Activated T-helper 17 cell treated with anti-CD3 and anti-CD28 coated beads, Interleukin-2, amount 50 U/mL, for 72 hours (primary cell): ENCODE results near the gene PCSK9. TPM values are rescaled to one million over a fixed set of nuclear protein-coding genes. Genes with fewer than 3 reads are reported as not detected.

Experiments
- ATAC-seq: fragments of 150-1000 bp; cut with Tn5 transposase; replicated peaks from 2 replicates; pipeline ENCODE4 v1.10.0; 2021; ENCODE audit warnings: mild to moderate bottlenecking, moderate library complexity
- H3K27ac Mint-ChIP-seq: one replicate; pipeline ENCODE4 v1.8.0; 2022; ENCODE audit warnings: mixed read lengths
- H3K27me3 Mint-ChIP-seq: one replicate; pipeline ENCODE4 v1.8.0; 2022; ENCODE audit warnings: mixed read lengths
- H3K36me3 Mint-ChIP-seq: one replicate; pipeline ENCODE4 v1.8.0; 2022; ENCODE audit warnings: low read depth, mild to moderate bottlenecking, mixed read lengths
- H3K4me1 Mint-ChIP-seq: one replicate; pipeline ENCODE4 v1.8.0; 2022; ENCODE audit warnings: mixed read lengths
- H3K4me3 Mint-ChIP-seq: one replicate; pipeline ENCODE4 v1.8.0; 2022; ENCODE audit warnings: mild to moderate bottlenecking, mixed read lengths
- H3K9me3 Mint-ChIP-seq: one replicate; pipeline ENCODE4 v1.8.0; 2022; ENCODE audit warnings: mixed read lengths
- total RNA-seq, 2 donors: library from RNA; stranded (reverse); gene quantifications; one replicate each; pipeline ENCODE4 v1.2.3, GENCODE V29; 2022

Gene PCSK9
- total RNA-seq, 2 donors from 2014 or later = not detected

DNA sequence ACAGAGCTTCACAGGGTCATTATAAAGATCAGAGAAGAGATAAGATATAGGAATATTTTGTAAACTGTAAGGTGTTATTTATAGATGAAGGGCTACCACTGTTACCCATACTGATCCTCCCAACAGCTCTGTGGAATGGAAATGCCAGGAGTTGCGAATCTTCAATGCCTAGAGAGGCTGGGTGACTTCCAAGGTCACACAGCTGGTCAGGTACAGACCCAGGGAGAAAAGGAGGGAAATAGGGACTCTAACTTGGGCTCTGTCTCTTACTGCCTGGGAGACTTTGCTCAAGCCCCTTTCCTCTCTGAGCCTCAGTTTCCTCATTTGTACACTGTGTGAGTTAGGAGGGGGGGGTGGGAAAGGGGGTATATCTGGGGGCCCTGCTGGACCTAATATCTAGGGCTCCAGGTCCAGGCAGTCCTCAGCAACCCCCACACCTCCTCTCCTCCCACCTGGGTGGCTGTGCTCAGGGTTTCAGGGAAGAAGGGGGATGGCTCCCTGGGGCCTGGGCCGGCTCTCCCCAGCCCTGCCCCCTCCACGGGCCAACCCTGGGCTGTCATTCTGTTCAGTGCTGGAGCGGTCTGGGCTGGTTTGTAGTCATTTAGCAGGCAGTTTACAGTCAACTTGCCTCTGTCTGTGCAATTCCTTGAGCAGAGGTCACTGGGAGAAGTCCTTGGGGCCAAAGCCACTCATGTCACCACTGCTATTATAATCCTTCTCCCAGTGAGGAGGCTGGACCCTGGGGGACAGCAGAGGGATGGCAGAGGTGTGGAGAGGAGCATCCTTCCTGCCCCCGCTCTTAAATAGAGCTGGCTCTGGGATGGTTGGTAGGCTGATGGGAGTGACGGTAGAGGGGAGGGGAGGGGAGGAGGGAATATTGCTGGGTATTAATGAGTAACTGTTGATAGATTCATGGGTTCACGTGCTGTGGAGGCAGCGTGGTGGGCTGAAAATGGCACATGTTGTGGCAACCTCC lies 39.0 kb upstream of the PCSK9 start:
- no peak for ATAC-seq
- no peak overlapping the region for H3K4me3 Mint-ChIP-seq
- H3K36me3 Mint-ChIP-seq = no peaks in the 10 kb centered on the region
- peaks cover 12% of the 10 kb centered on the region for H3K4me1 Mint-ChIP-seq
- H3K9me3 Mint-ChIP-seq = no peaks in the 10 kb centered on the region
- peaks cover 5% of the 10 kb centered on the region for H3K27me3 Mint-ChIP-seq
- H3K27ac Mint-ChIP-seq = no peak overlapping the region

DNA sequence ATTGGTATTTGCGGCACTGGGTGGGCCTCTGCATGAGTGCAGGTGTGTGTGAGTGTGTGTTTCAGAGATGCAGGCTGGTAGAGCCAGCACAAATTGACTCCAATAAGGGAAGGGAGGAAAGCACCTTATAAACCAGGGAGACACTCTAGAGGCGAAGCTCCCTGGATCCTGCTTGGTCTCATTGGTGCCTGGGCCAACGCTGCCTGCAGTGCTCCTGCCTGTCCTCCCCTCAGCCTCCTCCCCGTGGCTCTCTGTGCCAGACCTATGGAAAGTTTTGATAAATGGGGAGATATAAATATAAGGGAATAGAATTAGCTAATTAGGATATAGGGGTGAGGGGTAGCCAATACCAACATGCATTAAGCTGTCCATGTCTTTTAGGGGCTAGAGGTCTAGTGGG lies 38.0 kb upstream of the PCSK9 start:
- peaks cover 3% of the 10 kb centered on the region for H3K4me1 Mint-ChIP-seq
- H3K27me3 Mint-ChIP-seq = peaks cover 4% of the 10 kb centered on the region
- ATAC-seq = no peak
- no peak overlapping the region for H3K27ac Mint-ChIP-seq
- no peaks in the 10 kb centered on the region for H3K36me3 Mint-ChIP-seq
- H3K4me3 Mint-ChIP-seq = no peak overlapping the region
- H3K9me3 Mint-ChIP-seq = no peaks in the 10 kb centered on the region

DNA sequence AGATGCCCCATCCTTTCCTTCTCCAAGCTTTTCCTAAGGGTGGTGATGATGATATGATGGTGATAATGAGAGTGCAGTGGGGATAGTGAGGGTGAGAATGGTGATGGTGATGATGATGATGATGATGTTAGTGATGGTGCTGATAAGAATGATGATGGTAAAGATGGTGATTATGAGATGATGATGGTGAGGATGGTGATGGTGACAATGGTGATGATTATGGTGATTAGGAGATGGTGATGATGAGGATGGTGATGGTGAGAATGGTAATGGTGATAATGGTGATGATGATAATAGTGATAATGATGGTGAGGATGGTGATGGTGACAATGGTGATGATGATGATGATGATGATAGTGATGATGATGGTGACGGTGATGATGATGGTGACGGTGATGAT lies 36.7 kb upstream of the PCSK9 start:
- H3K27ac Mint-ChIP-seq = no peak overlapping the region
- no peaks in the 10 kb centered on the region for H3K4me1 Mint-ChIP-seq
- no peak overlapping the region for H3K4me3 Mint-ChIP-seq
- no peaks in the 10 kb centered on the region for H3K27me3 Mint-ChIP-seq
- H3K9me3 Mint-ChIP-seq = no peaks in the 10 kb centered on the region
- no peak for ATAC-seq
- no peaks in the 10 kb centered on the region for H3K36me3 Mint-ChIP-seq

DNA sequence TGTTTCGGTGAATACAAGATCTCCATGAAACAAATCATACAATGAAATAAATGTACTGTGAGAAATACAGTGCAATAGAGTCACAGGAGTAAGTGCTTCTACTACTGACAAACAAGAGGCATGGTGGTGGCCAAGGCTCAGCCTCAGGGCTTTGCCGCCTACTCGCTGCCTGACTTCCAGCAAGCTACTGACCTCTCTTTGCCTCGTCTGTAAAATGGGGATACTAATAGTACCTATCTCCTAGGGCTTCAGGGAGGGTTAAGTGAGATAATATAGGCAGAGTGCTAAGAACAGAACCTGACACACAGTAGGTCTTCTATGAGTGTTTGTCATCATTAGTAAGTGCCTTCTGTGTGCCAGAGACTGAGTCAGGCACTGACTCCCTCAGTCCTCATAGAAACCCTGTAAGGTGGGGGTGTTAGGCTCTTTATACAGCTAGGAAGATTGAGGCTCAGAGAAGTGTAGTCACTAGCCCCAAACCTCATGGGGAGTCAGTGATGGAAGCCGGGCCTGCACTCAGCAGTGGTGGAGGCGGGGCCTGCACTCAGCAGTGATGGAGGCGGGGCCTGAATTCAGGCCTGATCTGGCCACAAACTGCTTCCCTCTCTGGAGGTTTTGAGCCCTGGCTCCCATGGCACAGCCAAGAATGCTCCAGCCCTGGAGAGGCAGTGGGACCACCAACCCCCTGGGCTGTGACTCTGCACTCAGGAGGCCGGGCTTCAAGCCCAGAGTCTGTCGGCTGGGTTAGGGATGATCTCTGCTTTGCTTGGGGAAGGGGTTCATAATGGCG lies 33.8 kb upstream of the PCSK9 start:
- Mint-ChIP-seq H3K27me3 (no peaks in the 10 kb centered on the region), H3K4me3 (no peak overlapping the region), H3K36me3 (no peaks in the 10 kb centered on the region), H3K4me1 (no peaks in the 10 kb centered on the region), H3K9me3 (no peaks in the 10 kb centered on the region), H3K27ac (no peak overlapping the region)
- ATAC-seq = peak; percentile 66

DNA sequence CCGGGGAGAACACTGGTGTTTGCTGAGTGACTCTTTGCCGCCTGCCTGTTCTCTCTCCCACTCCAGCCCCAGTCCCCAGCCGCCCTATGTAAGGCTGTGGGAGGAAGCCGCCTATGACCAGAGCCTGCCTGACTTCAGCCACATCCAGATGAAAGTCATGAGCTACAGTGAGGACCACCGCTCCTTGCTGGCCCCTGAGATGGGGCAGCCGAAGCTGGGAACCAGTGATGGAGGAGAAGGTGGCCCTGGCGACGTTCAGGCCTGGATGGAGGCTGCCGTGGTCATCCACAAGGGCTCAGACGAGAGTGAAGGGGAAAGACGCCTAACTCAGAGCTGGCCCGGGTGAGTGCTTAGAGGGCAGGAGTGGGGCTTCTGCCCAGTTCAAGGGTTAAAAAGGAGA lies 32.4 kb upstream of the PCSK9 start:
- H3K4me1 Mint-ChIP-seq = no peaks in the 10 kb centered on the region
- no peak overlapping the region for H3K27ac Mint-ChIP-seq
- no peak for ATAC-seq
- no peak overlapping the region for H3K4me3 Mint-ChIP-seq
- no peaks in the 10 kb centered on the region for H3K27me3 Mint-ChIP-seq
- no peaks in the 10 kb centered on the region for H3K36me3 Mint-ChIP-seq
- H3K9me3 Mint-ChIP-seq = no peaks in the 10 kb centered on the region

DNA sequence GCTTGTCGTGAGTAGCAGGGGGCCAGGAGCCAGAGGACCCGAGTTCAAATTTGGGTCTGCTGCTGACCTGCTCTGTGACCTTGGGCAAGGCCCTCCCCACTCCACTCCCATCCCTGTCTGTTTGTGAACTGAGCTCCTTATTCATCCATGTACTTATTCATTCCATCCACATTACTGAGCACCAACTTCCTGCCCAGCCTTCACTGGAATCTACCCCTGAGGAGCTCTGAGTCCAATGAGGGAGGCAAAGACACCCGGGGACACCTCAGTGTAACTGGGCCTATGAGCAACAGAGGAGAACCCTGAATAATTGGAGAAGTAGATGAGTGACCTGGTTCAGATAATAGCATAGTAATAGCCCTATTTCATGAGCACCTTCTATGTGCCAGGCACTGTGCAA lies 31.7 kb upstream of the PCSK9 start:
- H3K4me1 Mint-ChIP-seq = no peaks in the 10 kb centered on the region
- H3K27me3 Mint-ChIP-seq = no peaks in the 10 kb centered on the region
- no peaks in the 10 kb centered on the region for H3K9me3 Mint-ChIP-seq
- no peak for ATAC-seq
- H3K36me3 Mint-ChIP-seq = no peaks in the 10 kb centered on the region
- no peak overlapping the region for H3K4me3 Mint-ChIP-seq
- H3K27ac Mint-ChIP-seq = no peak overlapping the region

DNA sequence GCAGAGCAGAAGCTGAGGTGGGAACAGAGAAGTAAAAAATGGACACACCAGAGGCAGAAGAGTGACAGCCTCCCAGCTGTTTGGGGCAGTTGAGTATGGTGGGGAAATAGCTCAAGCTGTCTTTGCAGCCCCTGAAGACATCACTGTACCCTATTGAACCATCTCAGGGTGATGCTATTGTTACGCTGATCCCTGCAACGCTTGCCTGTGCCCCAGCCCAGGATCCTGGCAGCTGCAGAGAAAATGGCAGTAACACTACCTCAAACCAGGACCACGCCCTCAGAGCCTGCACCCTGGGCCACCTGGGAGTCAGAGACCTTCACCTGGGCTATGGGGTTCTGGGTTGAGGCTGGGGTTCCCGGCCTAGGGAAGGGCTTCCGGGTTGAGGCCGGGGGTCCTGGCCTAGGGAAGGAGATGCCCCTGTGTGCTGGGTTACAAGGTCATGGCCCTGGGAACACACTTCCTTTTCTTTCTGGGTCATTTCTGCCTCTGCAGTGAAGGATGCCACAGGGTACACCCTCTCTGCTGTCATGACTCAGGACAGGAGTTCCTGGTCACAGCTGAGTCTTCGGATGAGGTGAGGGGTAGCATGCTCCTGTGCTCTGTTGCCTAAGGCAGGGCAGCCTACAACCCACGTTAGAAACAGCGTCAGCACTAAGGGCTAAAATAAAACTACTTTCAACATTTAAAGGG lies 29.0 kb upstream of the PCSK9 start:
- Mint-ChIP-seq H3K4me1 (no peaks in the 10 kb centered on the region), H3K4me3 (no peak overlapping the region), H3K9me3 (no peaks in the 10 kb centered on the region), H3K27me3 (peaks cover 9% of the 10 kb centered on the region), H3K36me3 (no peaks in the 10 kb centered on the region), H3K27ac (no peak overlapping the region)
- peak; percentile 35 for ATAC-seq

DNA sequence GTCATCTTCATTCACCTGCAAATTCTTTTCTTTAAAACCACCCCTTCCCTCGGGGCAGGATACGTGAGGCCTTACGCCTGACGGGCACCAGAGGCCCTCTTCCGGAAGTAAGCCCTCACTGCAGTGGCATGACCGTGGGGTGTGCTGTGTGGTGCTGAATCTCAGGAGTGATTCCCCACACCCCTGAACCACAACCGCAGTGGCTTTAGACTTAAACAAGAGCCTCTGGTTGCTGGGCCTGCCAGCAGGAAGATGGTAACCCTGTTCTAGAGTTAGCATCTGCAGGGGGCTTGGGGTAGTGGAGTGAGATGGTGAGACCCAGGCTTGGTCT lies 28.5 kb upstream of the PCSK9 start:
- no peak overlapping the region for H3K4me3 Mint-ChIP-seq
- H3K27me3 Mint-ChIP-seq = peaks cover 13% of the 10 kb centered on the region

DNA sequence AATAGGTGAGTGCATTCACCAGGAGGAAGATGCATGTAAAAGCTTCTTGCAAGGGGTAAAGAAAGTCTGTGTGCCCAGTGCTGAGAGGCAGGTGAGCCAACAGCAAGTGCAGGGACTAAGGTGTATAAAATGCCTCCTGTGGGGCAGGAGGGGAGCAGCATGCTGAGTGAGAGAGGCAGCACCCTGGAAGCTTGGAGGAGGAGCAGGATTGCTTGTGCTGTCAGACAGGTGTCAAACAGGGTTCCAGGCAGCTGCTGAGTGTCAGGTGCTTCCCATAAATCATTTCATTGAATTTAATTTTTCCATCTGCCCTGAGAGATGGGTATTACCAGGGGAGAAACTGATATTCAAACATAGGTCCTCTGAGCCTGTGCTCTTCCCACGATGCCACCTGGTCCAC lies 26.7 kb upstream of the PCSK9 start:
- Mint-ChIP-seq H3K27me3 (peaks cover 16% of the 10 kb centered on the region), H3K36me3 (no peaks in the 10 kb centered on the region), H3K4me3 (no peak overlapping the region), H3K4me1 (no peaks in the 10 kb centered on the region), H3K9me3 (no peaks in the 10 kb centered on the region), H3K27ac (no peak overlapping the region)
- no peak for ATAC-seq

More for the DNA sequence above, 28.5 kb upstream of the PCSK9 start:
- no peaks in the 10 kb centered on the region for H3K9me3 Mint-ChIP-seq
- no peaks in the 10 kb centered on the region for H3K36me3 Mint-ChIP-seq
- no peak overlapping the region for H3K27ac Mint-ChIP-seq
- H3K4me1 Mint-ChIP-seq = no peaks in the 10 kb centered on the region
- ATAC-seq = peak; percentile 34

DNA sequence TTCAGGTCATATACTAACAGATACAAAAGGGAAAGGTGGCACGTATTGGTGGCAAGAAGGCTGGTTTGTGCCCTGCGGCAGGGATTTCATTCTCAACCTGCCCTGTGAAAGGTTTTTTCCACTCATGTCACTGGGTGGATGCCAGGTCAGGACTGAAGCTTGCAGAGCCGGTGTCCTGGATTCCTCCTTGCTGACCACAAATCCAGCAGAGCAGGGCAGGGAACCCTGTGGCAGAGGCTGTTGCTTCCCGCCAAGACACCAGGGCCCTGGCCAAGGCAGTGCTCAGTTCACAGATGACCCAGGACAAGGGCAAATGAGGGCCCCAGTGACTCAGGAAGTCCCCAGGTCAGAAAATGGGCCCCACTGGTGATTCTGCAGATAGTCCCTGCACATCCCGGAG lies 24.2 kb upstream of the PCSK9 start:
- Mint-ChIP-seq H3K4me3 (no peak overlapping the region), H3K27me3 (peaks cover 18% of the 10 kb centered on the region), H3K27ac (no peak overlapping the region), H3K36me3 (no peaks in the 10 kb centered on the region), H3K4me1 (no peaks in the 10 kb centered on the region), H3K9me3 (no peaks in the 10 kb centered on the region)
- ATAC-seq = no peak

DNA sequence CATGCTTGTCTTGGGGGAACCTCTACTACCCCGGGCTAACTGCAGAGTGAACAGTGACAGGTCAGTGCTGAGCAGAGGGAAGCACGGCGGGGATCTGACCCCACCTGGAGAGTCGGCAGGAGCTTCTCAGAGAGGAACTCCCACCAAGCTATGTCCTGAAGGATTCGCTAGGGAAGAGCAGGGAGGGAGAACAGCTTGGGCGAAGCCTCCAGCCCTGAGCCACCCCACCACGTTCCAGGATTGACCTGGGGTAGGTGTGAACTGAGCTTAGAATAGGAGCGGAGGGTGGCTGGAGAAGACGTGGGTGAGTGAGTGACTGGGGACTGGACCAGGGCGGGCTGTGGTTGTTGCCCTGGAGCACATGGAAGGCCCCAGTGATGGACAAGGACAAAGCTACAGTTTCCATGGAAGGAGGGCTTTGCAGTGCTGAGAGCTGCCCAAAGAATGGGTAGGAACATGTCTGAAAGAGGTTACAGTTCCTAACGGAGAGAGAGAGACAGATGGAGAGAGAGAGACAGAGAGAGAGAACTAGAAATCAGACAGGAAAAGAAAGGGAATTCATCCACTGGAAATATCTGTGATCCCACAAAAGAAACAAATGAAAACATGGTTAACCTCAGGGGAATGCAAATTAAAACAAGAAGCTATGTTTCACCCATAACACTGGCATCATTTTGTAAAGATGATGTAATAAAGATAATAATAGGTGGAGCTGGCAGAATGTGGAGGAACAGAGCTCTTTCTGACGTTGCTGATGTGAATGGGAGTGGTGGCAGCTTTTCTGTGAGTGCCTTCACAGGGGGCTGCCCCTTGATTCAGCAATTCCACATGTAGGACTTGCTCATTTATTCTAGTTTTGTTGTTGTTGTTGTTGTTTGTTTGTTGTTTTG lies 23.4 kb upstream of the PCSK9 start:
- no peaks in the 10 kb centered on the region for H3K9me3 Mint-ChIP-seq
- H3K27ac Mint-ChIP-seq = no peak overlapping the region
- no peaks in the 10 kb centered on the region for H3K36me3 Mint-ChIP-seq
- peaks cover 21% of the 10 kb centered on the region for H3K27me3 Mint-ChIP-seq
- no peaks in the 10 kb centered on the region for H3K4me1 Mint-ChIP-seq
- H3K4me3 Mint-ChIP-seq = no peak overlapping the region
- ATAC-seq = no peak

DNA sequence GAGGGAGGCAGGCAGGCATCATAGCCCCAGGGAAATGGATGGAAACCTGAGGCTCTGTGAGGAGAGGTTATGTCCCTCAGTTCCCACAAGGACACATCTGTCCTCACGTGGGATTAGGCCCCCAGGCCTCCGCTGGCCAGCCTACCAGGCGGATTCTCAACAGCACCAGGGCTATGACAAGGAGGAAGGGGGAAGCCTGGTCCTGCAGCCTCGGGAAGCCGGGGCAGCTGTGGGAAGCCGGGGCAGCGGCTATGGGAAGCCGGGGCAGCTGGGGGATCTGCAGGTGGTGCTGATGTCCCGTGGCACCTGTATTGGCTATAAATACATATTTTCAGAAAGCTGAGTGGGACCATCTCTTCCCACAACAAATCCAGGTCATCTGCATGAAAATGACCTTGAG lies 21.0 kb upstream of the PCSK9 start:
- Mint-ChIP-seq H3K4me3 (no peak overlapping the region), H3K9me3 (no peaks in the 10 kb centered on the region), H3K36me3 (no peaks in the 10 kb centered on the region), H3K27ac (no peak overlapping the region), H3K4me1 (no peaks in the 10 kb centered on the region), H3K27me3 (peaks cover 24% of the 10 kb centered on the region)
- no peak for ATAC-seq

DNA sequence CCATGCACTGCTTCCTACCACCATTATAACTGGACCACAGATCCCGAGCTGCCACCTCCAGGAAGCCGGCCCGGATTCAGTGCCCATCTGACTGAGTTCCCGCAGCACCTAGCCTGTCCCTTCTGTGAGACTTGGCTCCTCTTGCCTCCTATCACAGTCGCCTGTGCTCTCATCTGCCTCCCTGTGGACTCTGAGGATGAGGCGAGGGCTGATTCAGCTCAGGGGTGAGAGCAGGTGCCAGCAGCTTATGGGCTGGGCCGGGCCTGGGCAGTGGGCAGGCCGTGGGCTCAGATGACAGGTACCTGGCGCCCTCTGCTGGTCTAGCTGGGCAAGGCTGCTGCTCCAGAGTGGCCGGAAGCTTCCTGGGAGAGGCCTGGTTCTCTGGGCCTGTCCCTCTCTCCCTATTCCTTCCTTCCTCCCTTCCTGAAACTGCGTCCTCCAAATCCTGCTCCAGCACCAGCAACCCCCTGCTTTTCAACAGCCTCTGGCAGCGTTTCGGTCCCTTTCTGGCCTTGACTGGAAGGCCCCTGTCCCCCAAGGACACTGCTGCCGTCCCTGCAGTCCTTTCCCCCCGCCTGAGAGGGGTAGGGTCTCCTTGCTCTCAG lies 17.3 kb upstream of the PCSK9 start:
- ATAC-seq = peak; percentile 99
- Mint-ChIP-seq H3K36me3 (no peaks in the 10 kb centered on the region), H3K4me1 (no peaks in the 10 kb centered on the region), H3K27ac (no peak overlapping the region), H3K9me3 (no peaks in the 10 kb centered on the region), H3K4me3 (no peak overlapping the region), H3K27me3 (peaks cover 13% of the 10 kb centered on the region)
